Measurements from ENCODE around the gene ATP5ME. TPM values are rescaled to one million over a fixed set of nuclear protein-coding genes. Genes with fewer than 3 reads are reported as not detected.
A peak's percentile ranks its signal among the peaks of the same experiment; 100 is the strongest.

The ATP5ME gene
- total RNA-seq, 1 experiment from 2014 or later, result 425 TPM

DNA sequence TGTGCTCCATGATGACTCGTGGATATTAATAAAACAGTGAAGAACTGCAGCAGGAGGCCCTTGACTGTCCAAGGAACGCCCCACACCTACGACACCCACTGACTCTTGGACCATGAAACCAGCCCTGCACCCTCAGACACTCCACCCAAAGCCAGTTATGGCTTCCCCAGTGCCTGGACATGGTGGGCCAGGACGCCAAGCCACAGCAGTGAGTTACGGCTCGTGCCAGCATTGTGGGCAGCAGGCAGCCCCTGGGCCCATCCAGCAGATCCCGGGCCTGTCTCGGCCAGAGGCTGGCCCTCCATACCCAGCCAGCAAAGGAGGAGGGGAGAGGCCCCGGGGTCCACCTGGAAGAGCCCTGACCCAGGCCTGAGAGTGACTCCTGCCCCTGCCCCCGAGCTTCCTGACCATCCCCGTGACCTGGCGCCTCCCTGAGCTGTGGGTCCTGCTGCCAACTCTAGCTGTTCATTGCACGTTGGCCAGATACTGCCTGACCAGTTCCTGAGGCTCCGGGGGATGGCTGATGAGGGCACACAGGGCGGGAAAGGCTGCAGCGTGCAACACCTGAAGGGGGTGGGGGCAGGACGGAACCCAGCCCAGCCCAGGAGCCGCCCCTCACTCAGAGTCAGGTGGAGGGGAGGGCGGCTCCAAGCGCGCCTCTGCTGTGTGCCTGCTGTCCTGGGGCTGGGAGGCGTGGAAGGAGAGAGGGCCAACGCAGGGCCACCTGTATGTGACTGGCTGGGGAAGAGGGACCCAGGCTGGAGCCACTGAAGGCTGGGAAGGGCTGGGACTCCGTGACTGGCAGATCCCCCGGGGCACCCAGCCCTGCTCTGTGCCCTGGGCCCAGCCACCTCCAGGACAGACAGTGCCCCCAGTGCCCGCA, 14.1 kb upstream of the ATP5ME start:
- H4K20me1 ChIP-seq (ENCODE audit: control insufficient read depth, insufficient read depth, insufficient read length), result no peaks in the 10 kb centered on the region
- H2BK12ac ChIP-seq (ENCODE audit: insufficient read length, low read depth, low read length), result no peak overlapping the region
- no peaks in the 10 kb centered on the region; a peak in 1 of 5 replicates for H3K9me3 Mint-ChIP-seq
- H3K79me2 ChIP-seq (ENCODE audit: insufficient read depth, low read length), result no peaks in the 10 kb centered on the region
- no peaks in the 10 kb centered on the region for H3K23me2 ChIP-seq (ENCODE audit: insufficient read length, low read depth, low read length, poor library complexity, severe bottlenecking)
- H3K9ac ChIP-seq (ENCODE audit: extremely low read depth, insufficient read length, low read length), result no peak overlapping the region
- H3K56ac ChIP-seq (ENCODE audit: insufficient read length, low read depth, low read length), result no peak overlapping the region
- no peak overlapping the region for H3K4ac ChIP-seq (ENCODE audit: low read depth, low read length)
- no peak overlapping the region for H4K5ac ChIP-seq (ENCODE audit: insufficient read length, low read depth, low read length)
- H3K4me2 ChIP-seq (ENCODE audit: insufficient read depth, insufficient read length, low read length), result peak overlapping the region; percentile 20
- no peak overlapping the region for H3K18ac ChIP-seq (ENCODE audit: insufficient read length, low read depth, low read length)
- no peaks in the 10 kb centered on the region for H3K27me3 ChIP-seq (ENCODE audit: insufficient read depth, low read length)
- no peak overlapping the region for H2AK5ac ChIP-seq (ENCODE audit: insufficient read length, low read length)
- H3K4me1 Mint-ChIP-seq, result peaks cover 13 to 43% of the 10 kb centered on the region in 2 experiments
- no peak for TF ChIP-seq CTCF (conservative IDR thresholded peaks at IDR 0.05)
- no CpG with 5 or more reads among the region's 26 CpGs for whole genome bisulfite sequencing (ENCODE audit: extremely low coverage, insufficient read length, low lambda C conversion rate)
- H3K4me3 Mint-ChIP-seq, result peak overlapping the region; percentile 55 to 60; a peak in 4 of 5 replicates
- peaks cover 7% of the 10 kb centered on the region; the same call in 1 of the 2 replicates for H3K4me1 ChIP-seq (ENCODE audit: insufficient read depth, low read length)
- H4K8ac ChIP-seq (replicated peaks; ENCODE audit: insufficient read length, low read depth, low read length), result no peak overlapping the region
- H2BK120ac ChIP-seq (ENCODE audit: low read depth, low read length, poor library complexity, severe bottlenecking), result no peak overlapping the region
- no peak overlapping the region for H4K91ac ChIP-seq (ENCODE audit: insufficient read length, low read depth, low read length)
- no peaks in the 10 kb centered on the region for H3K79me1 ChIP-seq (ENCODE audit: insufficient read depth, low read depth, low read length, poor library complexity, severe bottlenecking)
- H3K27ac Mint-ChIP-seq, result 0 out of 7 replicates have a peak overlapping the region, but pooled peaks of 1 of the 3 experiments have one; percentile 16
- H2BK15ac ChIP-seq (ENCODE audit: low read depth, low read length), result no peak overlapping the region
- no peak overlapping the region for H2BK20ac ChIP-seq (ENCODE audit: low read depth, low read length, poor library complexity, severe bottlenecking)
- H3K14ac ChIP-seq (ENCODE audit: insufficient read depth, low read length), result 0 out of 2 replicates have a peak overlapping the region, but pooled peaks have one; percentile 44
- H3T11ph ChIP-seq (ENCODE audit: low read length), result no peak overlapping the region
- H3K27ac ChIP-seq (ENCODE audit: insufficient read length, low read depth, low read length), result no peak overlapping the region
- peaks cover 0 to 3% (median 0%) of the 10 kb centered on the region in 3 experiments; a peak in 1 of 7 replicates for H3K36me3 Mint-ChIP-seq (ENCODE audit: insufficient read depth in 1 of 3, low read depth in 3 of 3)
- no peaks in the 10 kb centered on the region for H3K9me3 ChIP-seq (ENCODE audit: control insufficient read depth, low read depth, low read length)
- H2AFZ ChIP-seq (ENCODE audit: low read length), result no peak overlapping the region
- H3K23ac ChIP-seq (ENCODE audit: insufficient read length, low read depth, low read length), result no peak overlapping the region
- H2BK5ac ChIP-seq (ENCODE audit: insufficient read length, low read length), result no peak overlapping the region
- peak; percentile 86 for DNase-seq
- H3K27me3 Mint-ChIP-seq (ENCODE audit: low read depth), result peaks cover 6% of the 10 kb centered on the region

All from H9 (cell line).